ENCODE measurements around the gene PKM. TPM values are rescaled to one million over a fixed set of nuclear protein-coding genes. Genes with fewer than 3 reads are reported as not detected.

PKM gene
- total RNA-seq, 1 donor from 2014 or later, result 714 TPM

GRCh38 chr15:72199721-72200212 lies 31.2 kb downstream of the PKM start:
- peak; percentile 90 for DNase-seq

DNA sequence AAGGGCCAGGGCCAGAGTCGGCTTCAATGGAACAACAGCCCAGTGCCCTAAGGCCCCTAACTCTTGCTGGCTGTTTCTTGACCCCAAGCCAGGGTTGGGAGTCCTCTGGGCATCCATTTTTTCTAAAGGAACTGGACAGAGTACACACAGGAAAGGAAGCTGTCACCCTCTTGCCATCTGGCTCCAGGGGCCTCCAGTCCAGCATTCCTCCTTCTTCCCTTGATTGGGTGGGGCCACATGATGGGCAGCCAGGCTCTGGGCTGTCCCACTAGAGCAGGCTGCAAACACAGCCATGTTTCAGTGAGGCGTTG lies 31.8 kb downstream of the PKM start:
- DNase-seq, result no peak

- no peak for DNase-seq
Measured at GRCh38 chr15:72198356-72199204, 32.4 kb downstream of the PKM start.

- peak; percentile 35 for DNase-seq
Measured at GRCh38 chr15:72197460-72198355, 33.3 kb downstream of the PKM start, which contains the start of gene GRAMD2A. Gene GRAMD2A, minus strand, starts transcription at chr15:72197787.

- DNase-seq, result no peak
Measured at GRCh38 chr15:72197041-72197459, 33.9 kb downstream of the PKM start.

DNA sequence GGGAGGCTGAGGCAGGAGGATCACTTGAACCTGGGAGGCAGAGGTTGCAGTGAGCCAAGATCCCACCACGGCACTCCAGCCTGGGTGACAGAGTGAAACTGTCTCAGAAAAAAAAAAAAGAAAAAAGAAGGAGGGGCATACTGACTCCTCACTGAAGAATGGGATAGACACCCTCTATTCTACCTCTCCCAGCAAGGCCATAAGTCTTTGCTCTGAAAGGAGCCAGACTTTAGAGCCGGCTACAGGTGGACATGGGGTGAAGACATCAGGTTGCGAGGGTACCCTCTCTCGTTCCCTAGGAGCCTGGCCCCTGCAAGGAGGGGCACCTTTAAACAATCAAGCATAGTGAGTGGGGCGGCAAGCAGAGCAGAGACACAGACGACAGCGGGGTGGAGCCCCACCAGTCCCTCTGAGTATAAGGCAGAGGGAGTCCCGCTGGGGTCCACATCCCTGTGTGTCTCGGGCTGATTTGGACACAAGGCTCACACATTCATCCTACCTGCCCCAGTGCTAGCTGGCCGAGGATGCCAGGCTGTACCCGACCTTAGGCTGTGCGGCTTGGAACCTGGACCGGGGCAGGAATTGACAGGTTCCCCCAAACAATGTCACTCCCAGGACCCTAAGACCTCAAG lies 34.5 kb downstream of the PKM start:
- DNase-seq, result no peak

GRCh38 chr15:72195101-72195511 lies 35.9 kb downstream of the PKM start:
- no peak for DNase-seq

- DNase-seq, result no peak
Measured at GRCh38 chr15:72193836-72194396, 37.1 kb downstream of the PKM start.

GRCh38 chr15:72192416-72192815 lies 38.6 kb downstream of the PKM start:
- DNase-seq, result no peak

- no peak for DNase-seq
Measured at GRCh38 chr15:72189250-72189902, 41.6 kb downstream of the PKM start.

- no peak for DNase-seq
Measured at GRCh38 chr15:72184165-72184811, 46.7 kb downstream of the PKM start.

- no peak for DNase-seq
Measured at GRCh38 chr15:72183781-72184164, 47.2 kb downstream of the PKM start.

- no peak for DNase-seq
Measured at GRCh38 chr15:72182673-72183072, 48.3 kb downstream of the PKM start.

- DNase-seq, result no peak
Measured at GRCh38 chr15:72182244-72182643, 48.7 kb downstream of the PKM start.

- no peak for DNase-seq
Measured at GRCh38 chr15:72180761-72181324, 50.1 kb downstream of the PKM start.

GRCh38 chr15:72179950-72180581 lies 50.9 kb downstream of the PKM start:
- peak; percentile 69 for DNase-seq

DNA sequence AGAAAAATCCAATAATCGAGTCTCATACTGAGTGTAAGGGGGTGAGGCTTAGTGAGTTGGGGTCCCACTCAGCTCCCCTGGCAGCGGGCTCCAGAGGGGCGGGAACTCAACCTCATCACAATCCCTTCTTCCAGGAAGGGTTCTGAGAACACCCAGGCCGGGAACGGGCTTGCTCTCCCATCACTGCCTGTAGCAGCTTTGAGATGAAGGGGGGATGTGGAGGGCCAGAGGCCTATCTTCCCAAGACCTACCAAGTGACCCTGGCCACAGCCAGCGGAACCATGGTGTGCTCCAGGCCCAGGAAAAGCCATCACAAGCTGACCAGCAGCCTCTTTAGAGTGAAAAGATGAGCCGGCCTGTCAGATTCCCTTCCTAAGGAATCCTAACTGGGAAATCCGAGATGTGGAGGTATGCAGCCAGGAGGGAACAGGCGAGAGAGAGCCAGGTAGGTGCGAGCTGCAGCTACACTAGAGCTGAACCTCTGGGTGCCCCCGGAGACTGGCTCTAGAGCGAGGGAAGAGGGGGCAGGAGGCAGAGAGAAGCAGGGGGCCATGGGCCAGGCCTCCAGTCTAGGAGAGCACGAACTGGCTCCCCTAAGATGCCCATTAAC lies 51.9 kb downstream of the PKM start:
- no peak for DNase-seq

DNA sequence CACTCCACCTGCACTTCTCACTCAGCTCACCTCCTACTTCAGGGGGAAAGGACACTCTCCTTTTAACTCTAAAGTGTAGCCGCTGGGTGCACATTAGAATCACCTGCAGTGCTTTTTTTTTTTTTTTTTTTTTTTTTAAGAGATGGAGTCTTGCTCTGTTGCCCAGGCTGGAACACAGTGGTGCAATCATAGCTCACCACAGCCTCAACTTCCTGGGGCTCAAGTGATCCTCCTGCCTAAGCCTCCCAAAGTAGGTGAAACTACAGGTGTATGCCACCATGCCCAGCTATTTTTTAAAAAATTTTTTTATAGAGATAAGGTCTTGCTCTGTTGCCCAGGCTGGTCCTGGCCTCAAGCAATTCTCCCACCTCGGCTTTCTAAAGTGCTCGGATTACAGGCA lies 54.2 kb downstream of the PKM start:
- no peak for DNase-seq

DNA sequence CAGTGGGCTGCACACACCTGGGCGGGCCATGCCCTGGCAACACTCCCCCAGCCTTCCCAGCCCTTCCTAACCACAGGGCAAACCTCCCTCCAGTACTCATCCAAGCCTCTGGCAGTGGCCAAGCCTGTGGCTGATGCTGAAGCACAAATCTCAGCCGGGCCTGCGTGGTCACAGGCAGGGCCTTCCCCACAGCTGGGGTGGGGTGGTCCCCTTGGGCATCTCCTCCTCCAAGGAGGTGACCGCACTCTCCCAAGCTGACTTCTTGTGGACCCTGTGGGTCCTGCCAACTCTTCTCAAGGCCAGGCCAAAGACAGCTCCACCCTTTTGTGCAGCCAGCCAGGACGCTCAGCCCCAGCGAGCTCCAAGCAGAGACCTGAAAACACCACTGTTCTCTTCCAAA lies 54.8 kb downstream of the PKM start:
- no peak for DNase-seq

All from dermis blood vessel endothelial cell (primary cell).